Measurements from ENCODE around the gene GALNT18.

Gene GALNT18

DNA sequence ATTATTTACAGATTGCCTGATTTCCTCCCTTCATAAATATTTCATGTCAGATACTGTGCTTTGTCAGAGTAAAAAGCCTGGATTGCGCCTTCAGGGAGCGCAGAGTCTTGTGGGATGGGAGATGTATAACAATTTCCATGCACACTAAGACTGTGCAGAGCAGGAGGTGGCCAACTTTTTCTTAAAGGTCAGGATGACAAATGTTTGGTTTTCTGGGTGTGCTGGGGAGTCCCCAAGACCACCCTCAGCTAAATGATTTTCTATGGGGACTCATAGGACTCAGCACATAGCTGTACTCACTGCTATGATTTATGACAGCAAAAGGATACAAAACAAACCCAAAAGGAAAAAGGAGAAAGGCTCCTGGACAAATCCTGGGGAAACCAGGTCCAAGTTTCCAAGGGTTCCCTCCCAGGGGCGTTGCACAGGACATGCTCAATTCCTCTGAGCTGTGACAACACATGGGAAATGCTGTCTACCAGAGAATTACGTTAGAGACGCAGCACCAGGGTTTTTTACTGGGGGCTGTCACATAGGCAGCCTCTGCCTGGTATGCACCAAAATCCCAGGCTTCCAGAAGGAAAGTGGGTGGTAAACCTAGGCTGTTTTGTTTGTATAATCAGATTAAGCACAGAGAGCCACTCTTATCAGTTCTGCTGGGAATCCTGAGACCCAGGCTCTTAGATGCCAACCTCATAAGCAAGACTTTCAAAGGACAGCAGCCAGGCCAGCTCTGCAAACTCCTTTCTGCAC, 327.8 kb downstream of the GALNT18 start:
- no peak for DNase-seq

DNA sequence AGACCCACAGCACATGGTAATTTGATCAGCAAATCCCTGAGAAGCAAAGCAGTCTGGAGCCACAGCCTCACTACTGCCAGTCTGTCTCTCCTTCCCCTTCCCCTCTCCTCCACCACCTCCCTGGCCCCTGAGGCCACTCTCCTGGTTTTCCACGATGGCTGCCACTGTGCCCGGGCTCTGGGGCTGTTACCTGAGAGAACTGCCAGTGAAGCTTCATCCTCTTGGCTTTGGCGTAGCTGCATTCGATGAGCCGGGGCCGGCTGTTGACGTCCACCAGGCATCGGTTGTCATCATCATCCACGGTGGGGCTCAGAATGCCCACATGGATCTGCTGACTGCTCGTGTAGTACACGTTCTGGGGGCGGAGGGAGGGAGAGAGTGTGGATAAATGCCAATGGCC, 329.0 kb downstream of the GALNT18 start:
- no peak for DNase-seq

DNA sequence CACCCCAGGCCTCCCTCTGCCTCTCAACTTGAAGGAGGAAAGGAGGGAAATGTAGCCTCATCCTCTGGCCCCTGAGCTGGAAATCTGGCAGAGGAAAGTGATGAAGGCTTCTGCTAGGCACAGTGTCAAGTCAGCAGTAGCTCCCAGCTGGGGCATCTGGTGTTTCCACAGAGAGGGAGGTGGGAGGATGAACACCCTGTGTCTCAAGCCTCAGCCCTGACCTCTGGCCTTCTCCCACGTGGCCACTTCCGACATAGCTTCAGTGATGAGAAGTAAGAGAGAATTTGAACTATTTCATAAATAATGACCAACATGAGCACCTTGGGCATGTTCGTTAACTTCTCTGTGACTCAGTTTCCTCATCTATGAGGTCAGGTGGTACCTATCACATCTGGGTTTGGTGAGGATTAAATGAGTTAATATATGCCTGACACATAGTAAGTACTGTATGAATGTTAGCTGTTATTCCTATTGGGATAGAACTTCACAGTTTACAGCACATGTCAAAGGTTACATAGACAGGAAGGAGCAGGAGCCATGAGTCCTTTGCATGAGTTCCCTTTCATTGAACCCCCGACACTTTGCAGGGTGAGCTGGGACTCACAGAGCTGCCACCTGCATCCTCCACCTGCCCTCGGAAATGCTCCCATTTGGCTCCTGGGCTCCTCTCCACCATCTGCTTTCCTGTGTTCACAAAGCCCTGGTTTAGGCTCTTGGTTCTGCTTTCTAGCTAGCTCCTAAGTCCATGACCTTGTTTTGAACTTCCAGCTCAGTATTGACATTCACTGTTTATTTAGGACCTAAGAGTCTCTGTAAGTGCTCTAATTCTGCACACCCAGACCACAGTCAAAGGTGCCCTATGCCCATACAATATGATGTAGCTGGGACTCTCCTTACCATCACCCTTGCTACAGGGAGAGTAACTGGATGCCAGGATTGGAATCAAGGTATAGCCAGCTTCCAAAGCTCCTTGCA, 330.5 kb downstream of the GALNT18 start:
- DNase-seq, result no peak

DNA sequence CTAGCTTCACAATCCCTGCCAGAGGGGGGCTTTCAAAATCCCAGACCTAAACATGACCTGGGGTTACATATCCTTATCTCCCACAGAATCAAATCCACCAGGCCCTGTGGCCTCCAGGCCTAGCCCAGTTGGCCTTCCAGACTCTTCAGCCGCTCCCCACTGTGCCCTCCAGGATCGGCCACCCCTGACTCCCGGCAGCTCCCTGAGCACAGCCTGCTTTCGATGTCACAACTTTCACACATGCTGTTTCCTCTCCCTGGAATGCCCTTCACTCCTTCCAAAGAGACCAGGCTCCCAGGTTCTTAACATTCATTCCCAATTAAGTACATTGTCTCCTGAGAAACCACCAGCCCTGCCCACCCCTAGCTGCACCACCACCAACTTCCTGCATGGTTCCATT, 331.5 kb downstream of the GALNT18 start:
- DNase-seq, result no peak

DNA sequence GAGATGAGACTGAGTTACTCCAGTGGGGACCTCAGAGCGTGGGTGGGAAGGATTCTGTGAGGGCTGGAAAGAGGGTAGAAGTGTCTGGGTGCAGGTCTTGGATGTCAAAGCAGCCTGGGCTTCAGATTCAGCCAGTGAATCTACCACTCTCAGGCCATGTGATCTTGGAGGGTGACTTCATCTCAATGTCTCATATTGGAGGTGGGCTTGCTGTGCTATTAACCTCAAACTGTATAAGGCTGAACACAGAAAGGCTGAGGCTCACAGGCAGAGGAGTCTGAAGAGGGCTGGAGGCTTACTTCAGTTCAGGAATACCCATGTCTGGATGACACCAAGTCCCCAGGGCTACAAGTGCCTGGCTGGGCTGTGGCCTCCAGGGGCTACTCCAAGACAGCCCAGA, 332.1 kb downstream of the GALNT18 start:
- no peak for DNase-seq

DNA sequence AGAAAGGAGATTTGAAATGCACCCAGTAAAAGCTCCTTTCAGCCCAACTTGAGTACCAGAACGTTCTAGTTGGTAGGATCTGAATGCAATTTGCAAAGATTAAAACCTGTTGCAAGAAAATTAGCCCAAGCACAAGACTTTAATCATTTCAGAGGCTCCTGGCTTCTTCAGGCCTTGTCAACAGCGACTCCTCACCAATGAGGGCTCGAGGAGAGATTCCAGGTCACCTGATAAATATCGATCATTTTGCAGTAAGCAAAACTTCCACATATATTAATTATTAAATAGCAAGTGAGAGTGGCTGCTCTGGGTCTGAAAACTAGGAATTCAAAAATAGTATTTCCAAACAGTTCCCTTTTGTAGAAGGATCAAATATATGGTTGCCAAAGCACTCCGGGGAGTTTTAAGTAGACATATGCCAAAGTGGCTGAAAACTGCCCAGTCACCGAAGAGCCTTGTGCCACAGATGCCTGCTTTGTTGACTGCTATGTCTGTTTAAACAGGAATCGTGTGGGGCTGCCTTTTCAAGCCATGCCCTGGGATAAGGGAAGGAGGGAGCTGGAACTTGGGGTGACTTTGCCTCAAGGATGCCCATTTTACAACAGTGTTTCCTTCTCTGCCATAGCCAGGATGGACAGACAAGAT, 332.7 kb downstream of the GALNT18 start:
- DNase-seq, result no peak

DNA sequence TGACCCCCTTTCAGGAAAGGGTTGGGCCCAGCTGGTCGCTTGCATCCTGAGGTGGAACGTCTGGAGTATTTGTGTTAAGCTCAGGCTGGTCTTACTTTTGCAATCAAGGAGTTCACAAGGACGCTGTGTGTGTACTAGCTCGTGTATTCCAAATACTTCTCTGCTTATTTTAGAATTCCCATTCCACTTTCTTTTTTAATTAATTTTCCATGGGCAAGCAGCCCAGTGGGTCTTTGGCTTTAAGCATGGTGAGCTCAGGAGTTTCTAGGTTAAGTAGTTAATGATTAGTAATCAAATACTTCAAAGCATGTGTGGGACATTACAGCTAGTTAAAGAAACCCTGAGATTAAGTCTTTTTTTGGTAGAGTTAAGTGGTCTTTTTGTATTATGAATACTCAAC, 337.3 kb downstream of the GALNT18 start:
- no peak for DNase-seq

DNA sequence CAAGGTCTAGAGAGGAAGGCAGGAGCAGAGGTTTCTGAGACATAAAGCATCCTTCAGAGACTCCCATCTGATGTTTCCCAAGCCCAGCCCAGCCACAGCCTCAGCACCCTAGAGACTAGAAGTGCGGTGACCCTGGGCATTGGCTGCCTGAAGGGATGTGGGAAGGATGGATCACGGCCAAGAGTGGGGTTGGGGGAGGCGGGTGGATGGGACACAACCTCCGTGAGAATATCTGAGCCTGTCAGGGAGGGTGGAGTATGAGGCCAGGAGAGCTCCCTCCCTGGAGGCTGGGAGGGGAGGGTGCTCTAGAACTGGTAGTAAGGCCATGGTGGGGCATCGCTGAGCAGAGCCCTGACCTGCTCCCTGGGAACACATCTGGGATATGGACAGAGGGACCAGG, 340.2 kb downstream of the GALNT18 start:
- DNase-seq, result no peak

DNA sequence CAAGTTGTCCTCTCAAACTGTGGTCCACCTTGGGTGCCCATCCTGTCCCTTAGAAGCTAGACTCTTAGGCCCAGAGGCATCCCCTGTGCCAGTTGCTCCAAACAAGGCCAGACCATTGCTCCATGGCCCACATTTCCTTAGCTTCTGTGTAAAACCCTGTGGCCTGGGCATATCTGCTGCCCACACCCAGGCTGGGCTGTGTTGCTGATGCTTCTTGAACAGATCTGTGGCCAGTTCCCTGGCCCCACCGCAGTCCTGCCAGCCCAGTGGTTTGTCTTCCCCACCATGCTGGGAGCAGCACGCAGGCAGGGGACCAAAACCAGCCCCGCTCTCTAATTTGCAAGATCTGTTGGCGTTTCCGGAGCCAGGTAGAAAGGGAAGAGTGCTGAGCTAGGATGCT, 341.0 kb downstream of the GALNT18 start:
- no peak for DNase-seq

DNA sequence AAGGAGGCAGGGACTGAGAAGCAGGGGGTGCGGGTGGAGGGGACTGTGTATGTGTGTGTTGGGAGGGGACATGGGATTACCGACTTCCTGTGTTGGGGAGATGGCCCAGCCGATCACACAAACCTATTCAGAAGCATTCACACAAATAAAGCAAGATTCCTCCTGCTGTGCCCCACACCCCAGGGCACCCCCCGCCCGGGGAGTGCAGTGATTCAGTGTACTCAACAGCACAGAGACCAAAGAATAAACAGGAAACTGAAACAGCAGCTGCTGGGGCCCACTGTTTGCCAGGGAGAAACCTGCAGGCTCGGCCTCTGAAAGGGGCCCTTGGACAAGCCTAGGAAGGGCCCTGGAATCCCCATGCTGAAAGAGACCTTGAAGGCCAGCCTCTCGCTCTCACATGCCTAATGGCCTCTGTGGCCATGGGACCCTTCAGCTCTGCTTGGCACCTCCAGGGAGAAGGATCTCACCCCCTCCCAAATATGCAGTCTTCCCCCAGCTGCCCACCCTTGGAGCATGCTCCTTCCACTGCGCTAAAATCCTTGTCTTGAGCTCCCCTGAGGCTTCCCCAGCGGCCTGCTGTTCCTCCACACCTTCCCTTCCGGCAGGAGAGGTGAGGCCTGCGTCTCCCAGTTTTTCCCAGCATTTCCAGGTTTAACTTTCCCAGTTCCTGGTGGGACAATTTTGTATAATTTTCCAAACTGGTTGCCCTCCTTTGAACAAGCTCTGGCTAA, 341.7 kb downstream of the GALNT18 start:
- DNase-seq, result no peak

DNA sequence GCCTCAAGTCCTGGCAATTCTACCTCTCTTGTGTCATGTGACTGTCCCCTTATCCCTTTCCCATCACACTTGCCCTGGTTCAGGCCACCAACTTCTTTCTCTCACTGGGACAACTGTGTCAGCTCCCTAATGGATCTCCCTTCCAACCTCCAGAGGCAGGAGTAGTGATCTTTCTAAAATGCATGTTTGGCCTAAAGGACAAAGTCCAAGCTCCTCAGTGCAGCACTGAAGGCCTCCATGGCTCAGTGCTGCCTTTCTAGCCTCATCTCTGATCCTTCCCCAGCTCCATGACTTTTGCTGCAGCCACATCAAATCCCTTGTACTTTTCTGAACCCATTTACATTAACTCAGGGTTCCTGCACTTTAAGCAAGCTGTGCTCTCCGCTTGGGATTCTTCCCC, 349.6 kb downstream of the GALNT18 start:
- no peak for DNase-seq

DNA sequence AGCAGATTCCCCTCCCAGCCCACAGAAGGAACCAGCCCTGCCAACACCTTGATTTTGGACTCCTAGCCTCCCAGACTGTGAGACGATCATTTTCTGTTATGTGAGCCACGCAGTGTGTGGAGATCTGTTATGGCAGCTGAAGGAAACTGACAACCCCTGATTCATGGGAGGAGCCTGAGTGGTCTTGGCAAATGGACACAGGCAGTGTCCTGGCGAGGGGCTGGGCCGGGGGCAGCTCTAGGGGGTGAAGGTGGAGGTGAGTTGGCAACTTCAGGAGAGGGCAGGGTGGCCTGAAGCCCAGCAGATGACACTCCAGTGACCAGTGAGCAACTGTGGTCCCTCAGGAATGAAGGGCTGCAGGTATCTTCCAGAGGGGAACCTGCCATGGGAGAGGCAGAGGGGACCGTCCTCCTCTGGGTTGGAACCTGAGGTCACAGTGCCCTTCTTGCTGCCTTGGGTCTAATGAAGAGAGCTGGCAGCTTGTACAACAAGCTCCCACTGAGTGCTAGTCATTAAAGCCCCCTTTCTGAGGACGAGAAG, 351.5 kb downstream of the GALNT18 start:
- DNase-seq, result no peak

DNA sequence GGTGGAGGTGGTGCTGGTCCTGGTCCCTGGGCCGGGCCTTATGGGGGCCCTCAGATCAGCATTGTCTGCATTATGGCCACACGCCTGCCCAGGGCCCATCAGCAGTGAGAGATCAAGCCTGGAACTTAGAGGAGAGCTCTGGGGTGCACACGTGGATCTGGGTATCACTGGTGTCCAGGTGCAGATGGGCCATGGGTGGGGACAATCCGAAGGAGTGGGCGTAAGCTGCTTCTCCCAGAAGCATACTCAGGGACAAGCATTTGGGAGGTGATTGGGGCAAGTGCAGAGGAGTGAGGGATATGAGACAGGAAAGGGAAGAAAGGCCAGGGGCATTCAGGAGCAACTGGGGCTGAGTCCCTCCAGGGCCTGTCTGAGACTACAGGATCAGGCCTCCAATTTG, 353.1 kb downstream of the GALNT18 start:
- DNase-seq, result no peak

DNA sequence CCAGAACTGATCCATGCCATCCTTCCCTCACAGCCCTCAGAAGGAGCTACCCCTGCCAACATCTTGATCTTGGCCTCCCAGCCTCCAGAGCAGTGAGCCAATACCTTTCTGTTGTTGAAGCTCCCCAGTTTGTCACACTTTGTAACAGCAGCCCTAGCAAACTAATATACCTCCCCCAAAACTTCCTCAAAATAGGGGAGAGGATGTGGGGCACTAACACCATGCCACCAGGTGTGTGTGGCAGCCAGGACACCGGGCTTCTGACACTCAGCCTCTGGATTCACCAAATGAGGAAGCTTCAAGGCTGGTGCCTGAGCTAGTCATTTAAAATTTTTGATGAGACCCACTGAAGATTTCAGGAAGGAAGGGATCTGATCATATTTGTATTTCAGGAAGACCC, 353.7 kb downstream of the GALNT18 start:
- DNase-seq, result no peak

DNA sequence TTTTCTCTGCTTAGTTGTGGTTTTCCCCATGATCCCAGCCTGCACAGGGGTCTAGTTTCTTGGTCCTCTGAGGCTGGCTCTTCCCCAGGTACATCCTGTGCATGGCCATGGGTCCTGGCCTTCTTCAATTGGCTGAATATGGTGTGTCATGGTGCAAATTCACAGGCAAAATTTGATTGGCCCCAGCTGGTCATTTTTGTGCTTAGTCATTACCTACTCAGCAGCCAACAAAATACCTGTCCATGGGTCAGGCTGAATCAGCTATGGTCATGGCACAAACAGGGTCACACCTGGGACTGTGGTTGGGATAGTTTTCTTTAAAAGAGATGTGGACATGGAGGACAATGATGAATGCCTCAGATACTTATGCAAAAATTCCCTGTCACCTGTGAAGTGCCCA, 354.5 kb downstream of the GALNT18 start:
- no peak for DNase-seq

DNA sequence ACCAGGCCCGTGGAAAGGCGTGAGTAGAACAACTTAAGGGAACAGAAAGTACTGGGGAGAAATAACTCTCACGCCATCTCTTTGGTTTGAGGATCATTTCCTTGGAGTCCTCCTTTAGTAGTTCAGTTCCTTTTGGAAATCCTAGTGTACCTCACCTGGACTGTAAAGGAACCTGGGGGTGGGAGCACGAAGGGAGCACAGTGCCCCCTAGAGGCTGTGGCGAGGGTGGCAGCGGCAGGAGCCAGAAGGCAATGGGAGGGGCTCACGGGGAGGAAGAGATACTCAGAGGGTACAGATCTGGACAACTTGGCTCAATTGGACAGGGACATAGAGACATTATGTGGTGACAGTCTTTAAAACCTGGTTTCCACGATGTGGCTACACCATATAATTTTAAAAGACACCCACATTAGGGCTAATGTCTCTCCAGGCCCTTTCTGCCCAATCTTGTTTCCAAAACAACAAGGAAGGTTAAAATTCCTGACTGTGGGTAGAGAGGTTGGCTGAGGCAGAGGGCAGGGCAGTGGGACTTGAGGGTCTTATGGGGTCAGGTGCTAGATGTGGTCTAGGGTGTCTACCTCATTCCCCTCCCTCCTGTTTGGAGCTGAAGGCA, 355.7 kb downstream of the GALNT18 start:
- peak; percentile 74 for DNase-seq

DNA sequence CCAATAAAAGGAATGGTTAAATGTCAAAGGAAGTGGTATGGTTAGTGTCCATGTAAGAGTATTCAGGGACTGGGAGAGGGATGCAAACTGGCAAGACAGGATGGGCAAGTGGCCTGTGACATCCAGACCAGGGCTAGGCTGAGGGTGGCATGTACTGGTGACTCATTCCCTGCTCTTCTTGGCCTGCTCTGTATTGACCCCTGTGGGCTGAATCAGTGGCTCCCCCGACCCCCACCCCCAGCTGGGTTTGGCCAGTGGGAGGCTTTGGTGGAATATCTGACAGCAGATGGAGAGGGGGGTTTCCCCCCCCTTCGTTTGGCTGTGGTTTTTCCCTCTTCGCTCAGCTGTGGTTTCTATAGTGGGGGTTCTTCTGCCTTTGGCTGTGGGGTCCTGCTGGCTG, 356.5 kb downstream of the GALNT18 start:
- no peak for DNase-seq

DNA sequence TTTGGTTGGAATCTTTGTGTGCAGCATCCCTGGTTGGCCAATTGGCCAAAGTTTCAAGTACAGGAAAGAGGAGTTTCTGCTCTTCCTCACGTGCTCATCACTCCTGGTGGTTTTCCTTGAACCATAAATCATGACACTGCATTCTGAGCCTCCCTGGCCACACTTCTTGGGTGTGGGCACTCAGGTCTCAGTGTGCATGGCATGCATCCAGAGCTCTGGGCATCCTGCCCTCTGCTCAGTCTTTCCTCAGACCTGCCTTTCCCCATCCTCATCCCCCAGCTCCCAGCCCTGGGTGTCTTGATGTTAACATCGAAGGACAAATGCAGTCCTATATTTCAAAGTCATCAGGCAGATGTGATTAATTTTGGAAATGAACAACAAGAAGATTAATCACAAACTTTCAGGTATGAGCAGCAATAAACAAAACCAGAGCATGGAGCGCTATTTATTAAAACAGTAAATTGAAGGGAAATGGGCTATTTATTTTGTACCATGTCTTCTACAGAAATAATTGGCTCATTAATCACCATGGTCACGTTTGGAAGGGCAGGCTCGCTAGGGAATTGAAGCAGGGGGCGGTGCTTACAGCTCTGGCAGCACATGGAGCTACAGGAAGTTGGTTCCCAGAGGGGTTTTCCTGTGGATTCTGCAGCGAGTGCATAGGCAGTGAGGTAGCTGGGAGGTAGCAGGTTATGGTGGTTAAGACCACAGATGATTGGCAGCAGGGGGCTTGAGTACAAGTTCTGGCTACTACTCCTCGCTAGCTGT, 358.4 kb downstream of the GALNT18 start:
- DNase-seq, result no peak

DNA sequence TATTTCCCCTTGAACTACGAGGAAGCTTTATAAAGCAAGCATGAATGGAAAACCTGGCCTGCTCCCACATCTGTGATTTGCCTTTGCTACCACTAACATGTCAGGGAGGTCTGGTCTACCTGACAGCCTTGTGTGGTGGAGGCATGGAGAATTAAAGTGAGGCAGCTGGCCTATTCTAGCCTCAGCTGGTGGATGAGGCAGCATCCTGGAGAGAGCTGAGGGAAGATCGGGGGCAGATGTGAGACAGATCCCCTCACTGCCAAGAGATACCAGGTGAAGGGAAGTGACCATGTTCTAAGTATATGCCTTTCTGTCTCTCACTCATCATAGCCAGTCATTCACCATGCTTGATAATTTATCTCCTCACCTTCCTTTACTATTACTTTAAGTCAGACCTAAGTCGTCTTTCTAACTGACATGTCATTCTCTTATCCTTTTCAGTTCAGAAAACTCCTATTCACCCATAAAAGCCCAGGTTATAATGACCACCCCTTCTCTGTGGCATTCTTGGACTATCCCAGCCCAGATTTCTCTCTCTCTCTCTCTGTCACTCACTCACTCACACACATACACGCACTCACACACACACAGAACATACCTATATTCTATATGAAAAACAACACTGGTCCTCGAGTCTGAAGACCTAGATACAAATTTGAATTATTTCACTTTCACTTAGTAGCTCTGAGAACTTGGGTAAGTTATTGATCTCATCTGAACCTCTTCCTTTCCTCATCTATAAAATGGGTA, 359.5 kb downstream of the GALNT18 start:
- no peak for DNase-seq

DNA sequence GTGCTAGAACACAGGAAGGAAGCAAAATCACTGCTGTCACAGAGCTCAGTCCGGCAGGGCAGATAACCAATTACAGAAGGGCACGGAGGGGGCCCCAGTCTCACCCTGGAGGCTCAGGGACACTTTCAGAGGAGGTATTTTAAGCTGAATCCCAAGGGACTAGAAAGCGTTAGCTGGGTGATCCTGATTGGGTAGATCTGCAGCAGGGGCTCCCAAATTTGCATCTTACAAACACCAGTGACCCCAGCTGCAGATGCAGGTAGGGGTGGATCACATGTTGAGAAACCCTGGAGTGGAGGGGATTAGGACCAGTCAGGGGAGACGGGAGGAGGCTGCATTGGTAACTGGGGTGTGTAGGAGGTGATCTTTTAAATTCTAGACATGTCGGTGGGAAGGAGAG, 360.2 kb downstream of the GALNT18 start:
- DNase-seq, result no peak

DNA sequence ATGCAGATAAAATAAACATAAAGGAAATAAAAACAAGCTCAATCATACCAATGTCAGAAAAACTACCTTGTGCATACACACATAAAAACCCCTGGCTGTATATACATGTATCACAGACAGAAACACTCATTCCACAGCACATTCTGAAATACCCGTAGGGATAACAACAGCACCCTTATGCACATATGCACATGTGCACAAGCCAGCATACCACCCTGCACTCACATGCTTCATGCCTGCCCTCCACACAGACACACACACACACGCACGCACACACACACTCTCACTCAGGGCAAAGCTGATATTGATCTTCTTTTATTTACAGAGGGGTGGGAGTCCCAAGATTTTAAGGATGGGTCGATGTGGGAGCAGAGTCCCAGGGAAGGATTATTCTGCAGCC, 360.9 kb downstream of the GALNT18 start:
- no peak for DNase-seq
